K562 (cell line): ENCODE data around the gene MACROD2. TPM values are rescaled to one million over a fixed set of nuclear protein-coding genes. Genes with fewer than 3 reads are reported as not detected.

Source experiments
- ATAC-seq: fragments of 200-7000 bp; cut with Tn5 transposase; 3 replicates; pipeline ENCODE4 v1.9.1; 2020; ENCODE audit warnings: moderate library complexity
- BruUV-seq: library from RNA; stranded (reverse); fragments of 400-500 nt; replicated peaks from 2 replicates; lab custom pipeline; 2021; lab: Mats Ljungman, UMichigan
- CTCF ChIA-PET: fragments of 300-600 bp; formaldehyde crosslinking; extraction: SDS; loops from one replicate; lab custom pipeline; 2021; ENCODE audit warnings: low intra/inter-chr PET ratio; lab: Yijun Ruan, JAX
- POLR2A ChIA-PET: fragments of 300-600, 350-650 bp; sonication (Branson Sonifier 250); formaldehyde crosslinking; extraction: SDS; loops from one replicate; lab custom pipeline; 2021; ENCODE audit warnings: antibody characterized with exemption, inconsistent platforms; lab: Yijun Ruan, JAX
- DNase-seq, 4 experiments: peaks; one replicate each; pipeline versions ENCODE4 v3.0.0 to v3.0.0-alpha.2; 2011 to 2018; ENCODE audit warnings: low spot score in 3 of 4, mixed read lengths in 3 of 4; ENCODE audit errors: extremely low read depth in 1 of 4
- FAIRE-seq: peaks from 2 replicates; lab custom pipeline; 2011; peaks lifted over from hg19 to GRCh38; lab: Jason Lieb, UNC
- H2AFZ ChIP-seq: 2 replicates; pipeline ENCODE4 v1.6.0; 2011; ENCODE audit warnings: low read depth, low read length, control low read depth, inconsistent platforms
- H3K27ac ChIP-seq: fragments of 200-600 bp; 3 replicates; pipeline ENCODE4 v1.8.0; 2011; ENCODE audit warnings: low read depth, mild to moderate bottlenecking, control low read depth, inconsistent platforms, low read length, moderate library complexity, mixed read lengths; ENCODE audit errors: extremely low read depth
- H3K27me3 ChIP-seq, 2 experiments: fragments of 300-600 bp in 1 of 2; 2 replicates in 1 of 2; 3 replicates in 1 of 2; pipeline versions ENCODE4 v1.6.0 to v1.8.0; 2011; ENCODE audit warnings: inconsistent platforms in 2 of 2, low read length in 2 of 2, mild to moderate bottlenecking in 1 of 2, mixed read lengths in 1 of 2, moderate library complexity in 1 of 2; ENCODE audit not compliant: control insufficient read depth in 2 of 2, insufficient read depth in 2 of 2
- H3K36me3 ChIP-seq: fragments of 300-600 bp; 3 replicates; pipeline ENCODE4 v1.8.0; 2011; ENCODE audit warnings: mild to moderate bottlenecking, low read length, inconsistent platforms; ENCODE audit not compliant: control insufficient read depth, insufficient read depth
- H3K4me1 ChIP-seq, 2 experiments: fragments of 200-600 bp in 1 of 2; replicated peaks in 1 of 2; 2 replicates in 1 of 2; 3 replicates in 1 of 2; pipeline versions ENCODE4 v1.5.1 to v1.8.0; 2011; ENCODE audit warnings: inconsistent platforms in 2 of 2, low read length in 2 of 2, mild to moderate bottlenecking in 1 of 2, mixed read lengths in 1 of 2, moderate library complexity in 1 of 2; ENCODE audit not compliant: control insufficient read depth in 2 of 2, insufficient read depth in 2 of 2
- H3K4me2 ChIP-seq: 2 replicates; pipeline ENCODE4 v1.6.1; 2011; ENCODE audit warnings: low read length, control low read depth, inconsistent platforms, mixed read lengths; ENCODE audit not compliant: insufficient read depth
- H3K4me3 ChIP-seq: fragments of 200-600 bp; sonication (generic), shearing (Covaris generic); 2 replicates; pipeline ENCODE4 v1.5.1; 2016; ENCODE audit warnings: control low read depth, inconsistent platforms
- H3K79me2 ChIP-seq: fragments of 200-600 bp; 3 replicates; pipeline ENCODE4 v1.8.0; 2011; ENCODE audit warnings: low read length, inconsistent platforms; ENCODE audit not compliant: control insufficient read depth, insufficient read depth
- H3K9ac ChIP-seq, 2 experiments: 2 replicates each; pipeline versions ENCODE4 v1.6.0 to v1.6.1; 2011; ENCODE audit warnings: low read depth in 2 of 2, low read length in 2 of 2, control low read depth in 1 of 2, inconsistent platforms in 1 of 2, mild to moderate bottlenecking in 1 of 2, mixed read lengths in 1 of 2; ENCODE audit not compliant: insufficient read depth in 1 of 2
- H3K9me1 ChIP-seq: one replicate; pipeline ENCODE4 v1.6.0; 2011; ENCODE audit warnings: inconsistent platforms, mild to moderate bottlenecking, low read length, moderate library complexity; ENCODE audit not compliant: control insufficient read depth, insufficient read depth
- H3K9me3 ChIP-seq: replicated peaks from 2 replicates; pipeline ENCODE4 v1.5.1; 2011; ENCODE audit warnings: low read depth, low read length, inconsistent platforms; ENCODE audit not compliant: control insufficient read depth, insufficient read depth
- H4K20me1 ChIP-seq: replicated peaks from 2 replicates; pipeline ENCODE4 v1.6.1; 2011; ENCODE audit warnings: low read length, inconsistent platforms, mixed read lengths; ENCODE audit not compliant: control insufficient read depth, insufficient read depth
- DACH1 ChIP-seq: fragments of 450-650 bp; IDR thresholded peaks from 2 replicates; pipeline ENCODE4 v1.6.1; 2018; ENCODE audit not compliant: partially characterized antibody
- ESRRA ChIP-seq: fragments of 450-650 bp; IDR thresholded peaks from 2 replicates; pipeline ENCODE4 v1.6.1; 2014; ENCODE audit warnings: low read depth, mild to moderate bottlenecking, moderate library complexity, borderline replicate concordance
- HDGF ChIP-seq: fragments of 450-650 bp; IDR thresholded peaks from 2 replicates; pipeline ENCODE4 v1.6.1; 2016
- MAFG ChIP-seq: fragments of 450-650 bp; conservative IDR thresholded peaks from 2 replicates; pipeline ENCODE4 v1.6.1; 2016; ENCODE audit warnings: missing genetic modification characterization, missing compliant biosample characterization
- MBD2 ChIP-seq: sonication (generic); IDR thresholded peaks from 2 replicates; pipeline ENCODE4 v1.6.1; 2016; ENCODE audit warnings: low read depth, borderline replicate concordance
- MTA2 ChIP-seq: fragments of 450-650 bp; IDR thresholded peaks from 2 replicates; pipeline ENCODE4 v1.6.1; 2016; ENCODE audit warnings: low read depth
- NUFIP1 ChIP-seq: fragments of 450-650 bp; IDR thresholded peaks from 2 replicates; pipeline ENCODE4 v1.6.1; 2018; ENCODE audit not compliant: partially characterized antibody
- PHF21A ChIP-seq: fragments of 450-650 bp; IDR thresholded peaks from 2 replicates; pipeline ENCODE4 v1.6.1; 2017; ENCODE audit warnings: low read depth, borderline replicate concordance
- SAFB2 ChIP-seq: fragments of 200-400 bp; formaldehyde crosslinking; IDR thresholded peaks from 2 replicates; pipeline ENCODE4 v1.6.1; 2018; ENCODE audit warnings: borderline replicate concordance, low read length, low read depth, moderate library complexity; ENCODE audit not compliant: severe bottlenecking
- SIN3B ChIP-seq: fragments of 450-650 bp; IDR thresholded peaks from 2 replicates; pipeline ENCODE4 v1.6.1; 2017; ENCODE audit warnings: low read depth, mild to moderate bottlenecking, moderate library complexity
- STAG1 ChIP-seq: sonication (generic); formaldehyde crosslinking; IDR thresholded peaks from 2 replicates; pipeline ENCODE4 v1.5.0; 2020; ENCODE audit warnings: missing genetic modification reagents, borderline replicate concordance
- ZFX ChIP-seq: sonication (generic); formaldehyde crosslinking; IDR thresholded peaks from 2 replicates; pipeline ENCODE4 v1.8.0; 2022; ENCODE audit warnings: mild to moderate bottlenecking, missing genetic modification reagents, moderate library complexity
- ZNF165 ChIP-seq: fragments of 250-450 bp; sonication (Bioruptor Pico); IDR thresholded peaks from 2 replicates; pipeline ENCODE4 v1.4.0; 2020; ENCODE audit warnings: borderline replicate concordance
- ZNF174 ChIP-seq: fragments of 250-450 bp; sonication (Bioruptor Pico); IDR thresholded peaks from 2 replicates; pipeline ENCODE4 v1.4.0; 2020; ENCODE audit warnings: mild to moderate bottlenecking
- ZNF431 ChIP-seq: sonication (generic); formaldehyde crosslinking; IDR thresholded peaks from 2 replicates; pipeline ENCODE4 v1.8.0; 2022; ENCODE audit warnings: mild to moderate bottlenecking, missing genetic modification reagents
- ZNF764 ChIP-seq: fragments of 250-450 bp; sonication (Bioruptor Pico); IDR thresholded peaks from 2 replicates; pipeline ENCODE4 v1.4.0; 2020; ENCODE audit warnings: low read depth, mild to moderate bottlenecking, moderate library complexity
- WGBS: fragments of 100-300 bp; shearing (Covaris generic); methylation state at CpG from one replicate; pipeline ENCODE4 v1.1.6; 2016; ENCODE audit warnings: low coverage, mixed read lengths; ENCODE audit not compliant: insufficient coverage; ENCODE audit errors: missing lambda C conversion rate; 5-methylcytosine and 5-hydroxymethylcytosine counted together
- in situ Hi-C: fragments of 300-500 bp; cut with MboI; formaldehyde crosslinking; loops from 4 replicates; pipeline ENCODE4 v1.15.0; 2018; ENCODE audit warnings: inconsistent platforms, mixed read lengths
- intact Hi-C: fragments of 100-400 bp; cut with micrococcal nuclease; formaldehyde crosslinking; loops from 2 replicates; pipeline ENCODE4 v1.14.2; 2022
- polyA plus RNA-seq, 8 experiments: library from polyadenylated mRNA; depleted of rRNA in 4 of 8; stranded (reverse) in 5 of 8; unstranded in 3 of 8; fragments of >200 nt; fragmentation: Nextera tagmentation in 2 of 8; fragmentation: Illumina TruSeq in 1 of 8; extraction: Ambion mirVana in 2 of 8; extraction: Trizol in 1 of 8; gene quantifications; 2 replicates each; pipeline versions ENCODE4 v1.2.1 to v1.2.3, GENCODE V29; 2011 to 2014; ENCODE audit warnings: inconsistent platforms in 1 of 8, missing spikeins in 1 of 8
- total RNA-seq, 7 experiments: library from RNA; depleted of rRNA in 6 of 7; stranded (reverse); fragments of >200 nt in 6 of 7; fragmentation: Illumina TruSeq in 2 of 7; extraction: Trizol in 2 of 7; gene quantifications; 2 replicates each; pipeline versions ENCODE4 v1.2.1 to v1.2.3, GENCODE V29; 2011 to 2021; ENCODE audit warnings: low replicate concordance in 1 of 7
- TF ChIP-seq, protein P1 (sequence below): sonication (generic); formaldehyde crosslinking; IDR thresholded peaks from 2 replicates; pipeline ENCODE4 v1.8.1; 2023; ENCODE audit warnings: mild to moderate bottlenecking, missing genetic modification reagents
- TF ChIP-seq, protein P2 (sequence below), 2 experiments: fragments of 200-800 bp in 1 of 2; sonication (Bioruptor generic) in 1 of 2; sonication (generic) in 1 of 2; formaldehyde crosslinking in 1 of 2; IDR thresholded peaks in 1 of 2; conservative IDR thresholded peaks in 1 of 2; 2 replicates each; pipeline versions ENCODE4 v1.5.0 to v1.6.1; 2016 to 2020; ENCODE audit warnings: missing compliant biosample characterization in 1 of 2, missing genetic modification characterization in 1 of 2, missing genetic modification reagents in 1 of 2
- TF ChIP-seq, protein P3 (sequence below): fragments of 250-450 bp; sonication (Bioruptor Pico); IDR thresholded peaks from 2 replicates; pipeline ENCODE4 v1.4.0; 2020; ENCODE audit warnings: borderline replicate concordance

MACROD2 gene
- total and polyA plus RNA-seq, 9 of the 15 experiments (the other 6 are each of a cell fraction or from before 2014, with no cell fraction given), result not detected

DNA sequence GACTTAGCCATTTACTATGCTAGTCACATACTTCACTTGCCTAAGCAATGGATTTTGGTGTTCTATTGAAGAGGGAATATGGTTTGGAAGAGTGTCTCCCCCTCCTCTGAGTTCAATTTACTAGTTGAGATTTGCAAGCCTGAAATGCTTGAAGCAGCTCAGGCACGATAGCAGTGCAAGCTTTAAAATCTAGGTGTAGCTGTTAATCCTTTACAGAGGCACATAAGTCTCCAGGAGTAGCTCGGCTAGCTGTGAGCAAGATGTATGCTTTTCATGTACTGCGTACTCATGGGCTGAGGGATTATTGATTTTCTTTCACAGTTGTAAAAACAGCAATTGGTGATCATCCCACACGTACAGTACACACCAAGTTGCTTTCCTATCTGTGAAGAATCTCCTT, 341.4 kb downstream of the MACROD2 start:
- H2AFZ ChIP-seq, result no peak overlapping the region
- POLR2A ChIA-PET, result no interaction called here
- no TSS peak for BruUV-seq

More for the DNA sequence above, 341.4 kb downstream of the MACROD2 start:
- no peaks in the 10 kb centered on the region for H3K9me3 ChIP-seq
- H3K4me1 ChIP-seq, result no peaks in the 10 kb centered on the region
- no peaks in the 10 kb centered on the region for H4K20me1 ChIP-seq
- H3K9ac ChIP-seq, result no peak overlapping the region
- ATAC-seq (no peak), FAIRE-seq (no peak), DNase-seq (no peak)
- H3K36me3 ChIP-seq, result no peaks in the 10 kb centered on the region
- H3K9me1 ChIP-seq, result no peaks in the 10 kb centered on the region
- no peak overlapping the region for H3K4me2 ChIP-seq
- CTCF ChIA-PET, result no interaction called here
- in situ Hi-C loops, result no loop called here
- H3K4me3 ChIP-seq, result no peak overlapping the region
- H3K27me3 ChIP-seq, result no peaks in the 10 kb centered on the region
- intact Hi-C loops, result no loop called here
- WGBS, result 0% methylated on average over 4 of the region's 4 CpGs
- TF ChIP-seq SAFB2 (no peak), MAFG (no peak), ZNF764 (no peak), PHF21A (no peak), DACH1 (no peak), ZNF431 (CRISPR knock-in tag) (no peak), ZFX (CRISPR knock-in tag) (no peak), STAG1 (CRISPR knock-in tag) (no peak), HDGF (no peak), ZNF165 (CRISPR knock-in tag) (no peak), ESRRA (no peak), ZNF174 (CRISPR knock-in tag) (no peak), NUFIP1 (no peak), MBD2 (no peak), SIN3B (no peak), MTA2 (no peak)
- TF ChIP-seq, protein P1, sequence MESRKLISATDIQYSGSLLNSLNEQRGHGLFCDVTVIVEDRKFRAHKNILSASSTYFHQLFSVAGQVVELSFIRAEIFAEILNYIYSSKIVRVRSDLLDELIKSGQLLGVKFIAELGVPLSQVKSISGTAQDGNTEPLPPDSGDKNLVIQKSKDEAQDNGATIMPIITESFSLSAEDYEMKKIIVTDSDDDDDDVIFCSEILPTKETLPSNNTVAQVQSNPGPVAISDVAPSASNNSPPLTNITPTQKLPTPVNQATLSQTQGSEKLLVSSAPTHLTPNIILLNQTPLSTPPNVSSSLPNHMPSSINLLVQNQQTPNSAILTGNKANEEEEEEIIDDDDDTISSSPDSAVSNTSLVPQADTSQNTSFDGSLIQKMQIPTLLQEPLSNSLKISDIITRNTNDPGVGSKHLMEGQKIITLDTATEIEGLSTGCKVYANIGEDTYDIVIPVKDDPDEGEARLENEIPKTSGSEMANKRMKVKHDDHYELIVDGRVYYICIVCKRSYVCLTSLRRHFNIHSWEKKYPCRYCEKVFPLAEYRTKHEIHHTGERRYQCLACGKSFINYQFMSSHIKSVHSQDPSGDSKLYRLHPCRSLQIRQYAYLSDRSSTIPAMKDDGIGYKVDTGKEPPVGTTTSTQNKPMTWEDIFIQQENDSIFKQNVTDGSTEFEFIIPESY (CRISPR knock-in tag), result no peak
- TF ChIP-seq, protein P2, sequence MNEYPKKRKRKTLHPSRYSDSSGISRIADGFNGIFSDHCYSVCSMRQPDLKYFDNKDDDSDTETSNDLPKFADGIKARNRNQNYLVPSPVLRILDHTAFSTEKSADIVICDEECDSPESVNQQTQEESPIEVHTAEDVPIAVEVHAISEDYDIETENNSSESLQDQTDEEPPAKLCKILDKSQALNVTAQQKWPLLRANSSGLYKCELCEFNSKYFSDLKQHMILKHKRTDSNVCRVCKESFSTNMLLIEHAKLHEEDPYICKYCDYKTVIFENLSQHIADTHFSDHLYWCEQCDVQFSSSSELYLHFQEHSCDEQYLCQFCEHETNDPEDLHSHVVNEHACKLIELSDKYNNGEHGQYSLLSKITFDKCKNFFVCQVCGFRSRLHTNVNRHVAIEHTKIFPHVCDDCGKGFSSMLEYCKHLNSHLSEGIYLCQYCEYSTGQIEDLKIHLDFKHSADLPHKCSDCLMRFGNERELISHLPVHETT (CRISPR knock-in tag; conservative IDR thresholded peaks at IDR 0.05 in 1 of 2, IDR thresholded peaks at IDR 0.05 in 1 of 2), result no peak
- TF ChIP-seq, protein P3, sequence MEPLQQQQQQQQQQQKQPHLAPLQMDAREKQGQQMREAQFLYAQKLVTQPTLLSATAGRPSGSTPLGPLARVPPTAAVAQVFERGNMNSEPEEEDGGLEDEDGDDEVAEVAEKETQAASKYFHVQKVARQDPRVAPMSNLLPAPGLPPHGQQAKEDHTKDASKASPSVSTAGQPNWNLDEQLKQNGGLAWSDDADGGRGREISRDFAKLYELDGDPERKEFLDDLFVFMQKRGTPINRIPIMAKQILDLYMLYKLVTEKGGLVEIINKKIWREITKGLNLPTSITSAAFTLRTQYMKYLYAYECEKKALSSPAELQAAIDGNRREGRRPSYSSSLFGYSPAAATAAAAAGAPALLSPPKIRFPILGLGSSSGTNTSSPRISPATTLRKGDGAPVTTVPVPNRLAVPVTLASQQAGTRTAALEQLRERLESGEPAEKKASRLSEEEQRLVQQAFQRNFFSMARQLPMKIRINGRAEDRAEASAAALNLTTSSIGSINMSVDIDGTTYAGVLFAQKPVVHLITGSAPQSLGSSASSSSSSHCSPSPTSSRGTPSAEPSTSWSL (CRISPR knock-in tag), result no peak
- no peaks in the 10 kb centered on the region for H3K79me2 ChIP-seq
- no peak overlapping the region for H3K27ac ChIP-seq
